Osteocyte (in vitro differentiated cells): ENCODE measurements around the gene TMC2. TPM values are rescaled to one million over a fixed set of nuclear protein-coding genes. Genes with fewer than 3 reads are reported as not detected.
"Not testable (repeated sequence)": the region's sequence is repeated elsewhere in the genome, so short reads cannot be mapped to it uniquely, and the experiment has no call there.

Experiments
- DNase-seq: peaks from one replicate; pipeline ENCODE4 v3.0.0; 2021; ENCODE audit warnings: mixed read lengths; ENCODE audit not compliant: unreplicated experiment; ENCODE audit errors: extremely low spot score
- H3K27ac Mint-ChIP-seq: one replicate; pipeline ENCODE4 v1.8.0; 2021; ENCODE audit warnings: mild to moderate bottlenecking, mixed read lengths; ENCODE audit not compliant: unreplicated experiment
- H3K27me3 Mint-ChIP-seq: one replicate; pipeline ENCODE4 v1.8.0; 2021; ENCODE audit warnings: mixed read lengths; ENCODE audit not compliant: unreplicated experiment
- H3K36me3 Mint-ChIP-seq: one replicate; pipeline ENCODE4 v1.8.0; 2021; ENCODE audit warnings: mixed read lengths; ENCODE audit not compliant: unreplicated experiment
- H3K4me1 Mint-ChIP-seq: one replicate; pipeline ENCODE4 v1.8.0; 2021; ENCODE audit warnings: mixed read lengths; ENCODE audit not compliant: unreplicated experiment
- H3K4me3 Mint-ChIP-seq: one replicate; pipeline ENCODE4 v1.8.0; 2021; ENCODE audit warnings: mild to moderate bottlenecking, moderate library complexity, mixed read lengths; ENCODE audit not compliant: unreplicated experiment
- H3K9me3 Mint-ChIP-seq: one replicate; pipeline ENCODE4 v1.8.0; 2021; ENCODE audit warnings: mixed read lengths; ENCODE audit not compliant: unreplicated experiment
- total RNA-seq: library from RNA; stranded (reverse); gene quantifications from 2 replicates; pipeline ENCODE4 v1.2.1, GENCODE V29; 2021
- TF ChIP-seq, protein P1 (sequence below): fragments of 200-600 bp; sonication (generic); IDR thresholded peaks from 2 replicates; pipeline ENCODE4 v1.5.0; 2021; ENCODE audit warnings: antibody characterized with exemption, mild to moderate bottlenecking, moderate library complexity

TMC2 gene
- total RNA-seq, 1 donor from 2014 or later: not detected

DNA sequence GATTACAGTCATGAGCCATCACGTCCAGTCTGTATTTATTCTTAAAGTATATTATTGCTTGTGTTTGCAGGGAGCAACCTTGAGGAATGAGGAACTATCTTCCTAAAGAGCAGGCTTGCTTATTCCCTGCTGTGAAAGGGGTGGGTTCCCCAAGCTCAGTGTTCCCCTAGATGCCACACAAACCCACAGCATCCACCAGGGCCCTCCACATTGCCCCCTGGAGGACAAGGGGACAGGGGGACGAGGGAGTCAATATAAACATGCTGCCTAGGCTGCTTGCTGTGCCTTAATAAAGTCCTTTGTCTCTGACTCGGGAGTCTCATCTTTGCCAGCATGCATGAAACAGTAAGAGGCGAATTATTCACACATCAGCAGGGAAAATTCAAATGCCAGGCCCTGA lies 135.6 kb downstream of the TMC2 start:
- Mint-ChIP-seq H3K9me3 (no peaks in the 10 kb centered on the region), H3K27ac (no peak overlapping the region), H3K4me3 (no peak overlapping the region), H3K36me3 (no peaks in the 10 kb centered on the region), H3K4me1 (no peaks in the 10 kb centered on the region), H3K27me3 (peaks cover 33% of the 10 kb centered on the region)
- TF ChIP-seq, protein P1, sequence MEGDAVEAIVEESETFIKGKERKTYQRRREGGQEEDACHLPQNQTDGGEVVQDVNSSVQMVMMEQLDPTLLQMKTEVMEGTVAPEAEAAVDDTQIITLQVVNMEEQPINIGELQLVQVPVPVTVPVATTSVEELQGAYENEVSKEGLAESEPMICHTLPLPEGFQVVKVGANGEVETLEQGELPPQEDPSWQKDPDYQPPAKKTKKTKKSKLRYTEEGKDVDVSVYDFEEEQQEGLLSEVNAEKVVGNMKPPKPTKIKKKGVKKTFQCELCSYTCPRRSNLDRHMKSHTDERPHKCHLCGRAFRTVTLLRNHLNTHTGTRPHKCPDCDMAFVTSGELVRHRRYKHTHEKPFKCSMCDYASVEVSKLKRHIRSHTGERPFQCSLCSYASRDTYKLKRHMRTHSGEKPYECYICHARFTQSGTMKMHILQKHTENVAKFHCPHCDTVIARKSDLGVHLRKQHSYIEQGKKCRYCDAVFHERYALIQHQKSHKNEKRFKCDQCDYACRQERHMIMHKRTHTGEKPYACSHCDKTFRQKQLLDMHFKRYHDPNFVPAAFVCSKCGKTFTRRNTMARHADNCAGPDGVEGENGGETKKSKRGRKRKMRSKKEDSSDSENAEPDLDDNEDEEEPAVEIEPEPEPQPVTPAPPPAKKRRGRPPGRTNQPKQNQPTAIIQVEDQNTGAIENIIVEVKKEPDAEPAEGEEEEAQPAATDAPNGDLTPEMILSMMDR: no peak
- DNase-seq: no peak

DNA sequence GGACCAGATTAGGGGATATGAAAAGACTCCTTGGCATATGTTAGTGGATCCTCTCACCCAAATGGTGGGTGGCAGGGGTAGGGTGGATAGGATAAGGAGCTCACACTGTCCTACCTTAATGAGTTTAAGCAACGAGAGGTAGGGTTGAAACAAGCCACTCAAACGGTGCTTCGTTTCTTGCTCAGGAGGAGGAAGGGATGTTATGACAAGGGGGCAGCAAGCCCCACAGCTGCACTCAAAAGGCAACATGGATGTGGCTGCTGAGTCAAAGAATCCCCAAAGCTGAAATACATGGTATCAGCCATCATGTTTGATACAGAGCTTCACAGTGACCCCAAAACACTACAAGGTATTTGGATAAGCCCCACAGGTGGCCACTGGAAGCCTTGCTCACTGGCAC lies 136.1 kb downstream of the TMC2 start:
- no peak for DNase-seq
- peaks cover 34% of the 10 kb centered on the region for H3K27me3 Mint-ChIP-seq

DNA sequence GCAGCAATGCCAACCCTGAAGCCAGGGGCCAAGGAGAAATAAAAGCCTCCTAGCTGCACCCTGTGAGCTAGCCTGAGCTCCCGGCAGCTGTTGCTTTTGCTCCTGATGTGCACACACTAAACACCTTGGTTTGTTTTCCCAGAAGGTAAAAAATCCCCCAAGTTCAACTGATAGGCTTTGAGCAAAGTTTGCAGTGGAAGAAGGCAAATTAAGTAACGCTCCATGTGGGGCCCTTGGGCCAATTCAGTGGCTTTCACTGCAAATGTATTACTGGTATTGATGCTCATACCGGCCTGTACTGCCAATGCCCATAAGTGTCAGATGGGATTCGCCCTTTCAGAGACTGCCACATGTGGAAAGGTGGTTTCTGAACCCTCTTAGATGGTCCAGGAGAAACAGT lies 137.1 kb downstream of the TMC2 start:
- Mint-ChIP-seq H3K9me3 (no peaks in the 10 kb centered on the region), H3K4me3 (no peak overlapping the region), H3K36me3 (no peaks in the 10 kb centered on the region), H3K4me1 (no peaks in the 10 kb centered on the region), H3K27ac (no peak overlapping the region), H3K27me3 (peaks cover 33% of the 10 kb centered on the region)
- TF ChIP-seq, protein P1: no peak
- no peak for DNase-seq

More for the DNA sequence above, 136.1 kb downstream of the TMC2 start:
- H3K27ac Mint-ChIP-seq: no peak overlapping the region
- no peaks in the 10 kb centered on the region for H3K4me1 Mint-ChIP-seq
- no peaks in the 10 kb centered on the region for H3K9me3 Mint-ChIP-seq
- no peak overlapping the region for H3K4me3 Mint-ChIP-seq
- TF ChIP-seq, protein P1: no peak
- H3K36me3 Mint-ChIP-seq: no peaks in the 10 kb centered on the region

DNA sequence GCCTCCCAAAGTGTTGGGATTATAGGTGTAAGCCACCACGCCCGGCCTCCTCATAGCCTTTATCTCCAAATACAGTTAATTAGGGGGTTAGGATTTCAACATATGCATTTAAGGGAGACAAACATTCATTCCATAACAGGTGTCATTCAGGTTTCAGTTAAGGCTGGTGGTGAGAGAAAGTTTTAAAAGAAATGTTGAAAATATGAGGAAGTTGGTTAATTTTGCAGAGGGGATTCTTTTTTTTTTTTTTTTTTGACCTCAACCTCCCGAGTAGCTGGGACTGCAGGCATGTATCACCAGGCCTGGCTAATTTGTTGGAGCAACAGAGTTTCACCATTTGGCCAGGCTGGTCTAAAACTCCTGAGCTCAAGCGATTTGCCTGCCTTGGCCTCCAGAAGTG lies 143.7 kb downstream of the TMC2 start:
- Mint-ChIP-seq H3K27ac (no peak overlapping the region), H3K4me3 (no peak overlapping the region), H3K27me3 (peaks cover 37% of the 10 kb centered on the region), H3K4me1 (no peaks in the 10 kb centered on the region), H3K9me3 (no peaks in the 10 kb centered on the region), H3K36me3 (no peaks in the 10 kb centered on the region)
- DNase-seq: no peak
- TF ChIP-seq, protein P1: no peak

DNA sequence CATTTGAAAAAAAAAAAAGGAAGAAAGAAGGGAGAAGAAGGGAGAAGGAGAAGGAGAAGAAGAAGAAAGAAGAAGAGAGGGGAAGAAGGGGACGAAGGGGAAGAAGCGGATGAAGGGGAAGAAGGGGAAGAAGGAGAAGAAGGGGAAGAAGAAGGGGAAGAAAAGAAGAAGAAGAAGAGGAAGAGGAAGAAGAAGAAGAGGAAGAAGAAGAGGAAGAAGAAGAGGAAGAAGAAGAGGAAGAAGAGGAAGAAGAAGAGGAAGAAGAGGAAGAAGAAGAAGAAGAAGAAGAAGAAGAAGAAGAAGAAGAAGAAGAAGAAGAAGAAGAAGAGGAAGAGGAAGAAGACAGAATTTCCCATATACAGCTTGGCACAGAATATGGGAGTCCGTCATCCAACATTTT lies 145.7 kb downstream of the TMC2 start:
- H3K27ac Mint-ChIP-seq, H3K4me1 Mint-ChIP-seq, H3K4me3 Mint-ChIP-seq, H3K9me3 Mint-ChIP-seq, DNase-seq, H3K36me3 Mint-ChIP-seq: not testable (repeated sequence)
- peaks cover 50% of the 10 kb centered on the region for H3K27me3 Mint-ChIP-seq

DNA sequence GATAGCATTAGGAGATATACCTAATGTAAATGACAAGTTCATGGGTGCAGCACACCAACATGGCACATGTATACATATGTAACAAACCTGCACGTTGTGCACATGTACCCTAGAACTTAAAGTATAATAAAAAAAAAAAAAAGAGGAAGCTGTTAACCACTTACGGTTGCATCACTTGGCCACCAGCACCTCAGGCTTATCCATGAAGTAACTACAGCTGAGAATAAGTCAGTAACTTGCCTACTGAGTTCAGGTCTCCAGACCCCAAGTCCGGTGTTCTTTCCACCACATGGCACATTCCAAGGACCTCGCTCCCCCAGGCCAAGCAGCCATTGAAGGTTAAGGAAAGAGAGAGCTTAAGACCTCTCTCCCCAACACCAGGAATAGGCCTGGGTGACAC lies 148.4 kb downstream of the TMC2 start:
- H3K4me3 Mint-ChIP-seq, DNase-seq, H3K27ac Mint-ChIP-seq, H3K4me1 Mint-ChIP-seq, H3K9me3 Mint-ChIP-seq, H3K36me3 Mint-ChIP-seq: not testable (repeated sequence)
- H3K27me3 Mint-ChIP-seq: peaks cover 60% of the 10 kb centered on the region
